Naive thymus-derived CD4-positive, alpha-beta T cell (primary cell): ENCODE data around the gene DNM3. TPM values are rescaled to one million over a fixed set of nuclear protein-coding genes. Genes with fewer than 3 reads are reported as not detected.

ENCODE experiments used
- ATAC-seq: fragments of 150-1000 bp; cut with Tn5 transposase; 2 replicates; pipeline ENCODE4 v1.10.0; 2021; ENCODE audit warnings: mild to moderate bottlenecking, moderate library complexity
- CTCF ChIA-PET: fragments of 350-600 bp; sonication (Branson Sonifier 250); formaldehyde crosslinking; loops from one replicate; lab custom pipeline; 2021; ENCODE audit warnings: antibody characterized with exemption; lab: Charles Lee
- POLR2A ChIA-PET: fragments of 350-600 bp; sonication (Branson Sonifier 250); formaldehyde crosslinking; loops from one replicate; lab custom pipeline; 2021; ENCODE audit warnings: antibody characterized with exemption, inconsistent platforms; lab: Charles Lee
- DNase-seq, 9 donors: peaks; one replicate each; pipeline versions ENCODE4 v3.0.0 to v3.0.0-alpha.2; 2020 to 2022; ENCODE audit warnings: mixed read lengths in 1 of 9
- H3K27ac ChIP-seq: one replicate; pipeline ENCODE4 v1.7.0; 2013; ENCODE audit warnings: mild to moderate bottlenecking, low read depth, low read length, moderate library complexity
- H3K27me3 ChIP-seq, 2 donors: one replicate each; pipeline ENCODE4 v1.7.0; 2013; ENCODE audit warnings: low read length in 2 of 2, mild to moderate bottlenecking in 2 of 2, moderate library complexity in 2 of 2; ENCODE audit not compliant: control insufficient read depth in 2 of 2, insufficient read depth in 2 of 2
- H3K36me3 ChIP-seq, 3 experiments: 1 replicate in 2 of 3; 2 replicates in 1 of 3; pipeline ENCODE4 v1.7.0; 2013; ENCODE audit warnings: low read length in 3 of 3, mild to moderate bottlenecking in 3 of 3, moderate library complexity in 1 of 3; ENCODE audit not compliant: insufficient read depth in 3 of 3, control insufficient read depth in 2 of 3
- H3K4me1 ChIP-seq, 2 donors: one replicate each; pipeline ENCODE4 v1.7.0; 2013; ENCODE audit warnings: low read length in 2 of 2, mild to moderate bottlenecking in 2 of 2, moderate library complexity in 1 of 2; ENCODE audit not compliant: control insufficient read depth in 2 of 2, insufficient read depth in 2 of 2
- H3K4me3 ChIP-seq: 2 replicates; pipeline ENCODE4 v1.7.0; 2013; ENCODE audit warnings: mild to moderate bottlenecking, low read length
- H3K9me3 ChIP-seq, 3 experiments: 1 replicate in 2 of 3; 2 replicates in 1 of 3; pipeline ENCODE4 v1.7.0; 2013; ENCODE audit warnings: low read length in 3 of 3; ENCODE audit not compliant: control insufficient read depth in 2 of 3
- H3K27ac Mint-ChIP-seq, 9 donors: one replicate each; pipeline ENCODE4 v1.8.0; 2020 to 2022; ENCODE audit warnings: mixed read lengths in 9 of 9, mild to moderate bottlenecking in 8 of 9, moderate library complexity in 5 of 9, inconsistent platforms in 2 of 9
- H3K27me3 Mint-ChIP-seq, 5 donors: one replicate each; pipeline ENCODE4 v1.8.0; 2021 to 2022; ENCODE audit warnings: mixed read lengths in 5 of 5, mild to moderate bottlenecking in 1 of 5
- H3K36me3 Mint-ChIP-seq, 5 donors: one replicate each; pipeline ENCODE4 v1.8.0; 2020 to 2022; ENCODE audit warnings: mixed read lengths in 5 of 5, mild to moderate bottlenecking in 3 of 5, inconsistent platforms in 1 of 5
- H3K4me1 Mint-ChIP-seq, 7 donors: one replicate each; pipeline ENCODE4 v1.8.0; 2020 to 2022; ENCODE audit warnings: mixed read lengths in 7 of 7, mild to moderate bottlenecking in 3 of 7, inconsistent platforms in 1 of 7
- H3K4me3 Mint-ChIP-seq, 10 donors: one replicate each; pipeline ENCODE4 v1.8.0; 2020 to 2022; ENCODE audit warnings: mild to moderate bottlenecking in 10 of 10, mixed read lengths in 10 of 10, moderate library complexity in 6 of 10, inconsistent platforms in 2 of 10
- H3K9me3 Mint-ChIP-seq, 11 donors: one replicate each; pipeline ENCODE4 v1.8.0; 2020 to 2022; ENCODE audit warnings: mixed read lengths in 11 of 11, mild to moderate bottlenecking in 4 of 11, inconsistent platforms in 1 of 11, moderate library complexity in 1 of 11
- intact Hi-C, 2 donors: fragments of 100-400 bp; cut with micrococcal nuclease; formaldehyde crosslinking; loops; one replicate each; pipeline ENCODE4 v1.15.1; 2023
- polyA plus RNA-seq, 2 donors: library from polyadenylated mRNA; unstranded; fragments of 300-500 nt; fragmentation: Illumina TruSeq; gene quantifications; one replicate each; pipeline ENCODE4 v1.2.3, GENCODE V29; 2021
- total RNA-seq, 6 experiments: library from RNA in 5 of 6; stranded (reverse) in 5 of 6; gene quantifications; 1 replicate in 5 of 6; 2 replicates in 1 of 6; pipeline ENCODE4 v1.2.3 and lab custom pipeline; 2021 to 2026

Gene DNM3
- total and polyA plus RNA-seq, 7 experiments from 2014 or later, result 1.2 to 2.5 (median 2.0) TPM

GRCh38 chr1:172350856-172351255 is 509.6 kb downstream of the DNM3 start:
- peaks cover 0 to 6% (median 0%) of the 10 kb centered on the region in 3 experiments for H3K9me3 ChIP-seq
- DNase-seq, result no peak
- no peaks in the 10 kb centered on the region for H3K27me3 ChIP-seq
- no peak overlapping the region for H3K4me3 ChIP-seq
- H3K27ac ChIP-seq, result no peak overlapping the region
- ChIA-PET CTCF (no interaction called here), POLR2A (interaction anchor here (0.8 kb wide), 1 partner anchor 43 kb away, joined by 3 read pairs; no protein-coding TSS in a partner anchor)
- Mint-ChIP-seq H3K27ac (no peak overlapping the region), H3K36me3 (peaks cover 6 to 29% (median 10%) of the 10 kb centered on the region in 5 donors), H3K27me3 (no peaks in the 10 kb centered on the region), H3K4me3 (no peak overlapping the region), H3K9me3 (peaks cover 3 to 25% (median 12%) of the 10 kb centered on the region in 11 donors), H3K4me1 (peaks cover 6 to 20% (median 8%) of the 10 kb centered on the region in 7 donors)
- H3K4me1 ChIP-seq, result peaks cover 0 to 6% of the 10 kb centered on the region in 2 donors
- H3K36me3 ChIP-seq, result no peaks in the 10 kb centered on the region
- intact Hi-C loops, result loop anchor here in 1 of 2 donors (10.0 kb wide), 1 partner anchor 166 kb away; no protein-coding TSS in a partner anchor
- no peak for ATAC-seq

GRCh38 chr1:172351346-172351745 is 510.0 kb downstream of the DNM3 start:
- no peaks in the 10 kb centered on the region for H3K27me3 Mint-ChIP-seq
- H3K27me3 ChIP-seq, result no peaks in the 10 kb centered on the region
- H3K4me3 ChIP-seq, result no peak overlapping the region
- H3K27ac ChIP-seq, result no peak overlapping the region
- intact Hi-C loops, result loop anchor here in 1 of 2 donors (10.0 kb wide), 1 partner anchor 167 kb away; no protein-coding TSS in a partner anchor
- no peak overlapping the region for H3K4me3 Mint-ChIP-seq
- no peaks in the 10 kb centered on the region for H3K36me3 ChIP-seq
- H3K9me3 Mint-ChIP-seq, result peaks cover under 1 to 20% (median 9%) of the 10 kb centered on the region in 11 donors
- no peak overlapping the region for H3K27ac Mint-ChIP-seq
- H3K36me3 Mint-ChIP-seq, result peaks cover 2 to 26% (median 7%) of the 10 kb centered on the region in 5 donors
- ATAC-seq (no peak), DNase-seq (no peak)
- peaks cover 0 to 6% of the 10 kb centered on the region in 2 donors for H3K4me1 ChIP-seq
- H3K9me3 ChIP-seq, result peaks cover 0 to 6% (median 0%) of the 10 kb centered on the region in 3 experiments
- peaks cover 6 to 21% (median 9%) of the 10 kb centered on the region in 7 donors for H3K4me1 Mint-ChIP-seq
- ChIA-PET CTCF (no interaction called here), POLR2A (no interaction called here)

GRCh38 chr1:172351754-172352161 is 510.5 kb downstream of the DNM3 start:
- Histone ChIP-seq H3K27ac (no peak overlapping the region), H3K36me3 (no peaks in the 10 kb centered on the region), H3K9me3 (peaks cover 0 to 6% (median 0%) of the 10 kb centered on the region in 3 experiments), H3K4me3 (no peak overlapping the region), H3K27me3 (no peaks in the 10 kb centered on the region), H3K4me1 (peaks cover 0 to 6% of the 10 kb centered on the region in 2 donors)
- H3K9me3 Mint-ChIP-seq, result peaks cover 0 to 16% (median 8%) of the 10 kb centered on the region in 11 donors
- ChIA-PET POLR2A (no interaction called here), CTCF (no interaction called here)
- DNase-seq (no peak), ATAC-seq (no peak)
- H3K4me3 Mint-ChIP-seq, result no peak overlapping the region
- intact Hi-C loops, result loop anchor here in 1 of 2 donors (10.0 kb wide), 1 partner anchor 167 kb away; no protein-coding TSS in a partner anchor
- no peak overlapping the region for H3K27ac Mint-ChIP-seq
- H3K4me1 Mint-ChIP-seq, result peaks cover 8 to 25% (median 10%) of the 10 kb centered on the region in 7 donors
- H3K36me3 Mint-ChIP-seq, result peaks cover 0 to 23% (median 7%) of the 10 kb centered on the region in 5 donors
- no peaks in the 10 kb centered on the region for H3K27me3 Mint-ChIP-seq

- H3K27ac ChIP-seq, result no peak overlapping the region
- peaks cover 0 to 10% (median 3%) of the 10 kb centered on the region in 11 donors for H3K9me3 Mint-ChIP-seq
- ChIA-PET CTCF (no interaction called here), POLR2A (no interaction called here)
- H3K27ac Mint-ChIP-seq, result no peak overlapping the region
- peaks cover 8 to 31% (median 14%) of the 10 kb centered on the region in 7 donors for H3K4me1 Mint-ChIP-seq
- no peaks in the 10 kb centered on the region for H3K36me3 ChIP-seq
- H3K9me3 ChIP-seq, result peaks cover 0 to 3% (median 0%) of the 10 kb centered on the region in 3 experiments
- DNase-seq, result no peak
- H3K36me3 Mint-ChIP-seq, result peaks cover 0 to 17% (median 2%) of the 10 kb centered on the region in 5 donors
- intact Hi-C loops, result loop anchor here in 1 of 2 donors (10.0 kb wide), 1 partner anchor 168 kb away; no protein-coding TSS in a partner anchor
- H3K27me3 ChIP-seq, result no peaks in the 10 kb centered on the region
- H3K4me3 ChIP-seq, result no peak overlapping the region
- peaks cover 0 to 9% of the 10 kb centered on the region in 2 donors for H3K4me1 ChIP-seq
- H3K27me3 Mint-ChIP-seq, result no peaks in the 10 kb centered on the region
- no peak overlapping the region for H3K4me3 Mint-ChIP-seq
- ATAC-seq, result no peak
These were observed 511.1 kb downstream of the DNM3 start for GRCh38 chr1:172352435-172352834.

GRCh38 chr1:172354291-172355274 is 513.3 kb downstream of the DNM3 start:
- H3K4me3 Mint-ChIP-seq, result no peak overlapping the region

GRCh38 chr1:172356620-172357019 is 515.3 kb downstream of the DNM3 start:
- peak overlapping the region in 1 of 10 donors; percentile 22 for H3K4me3 Mint-ChIP-seq

More at GRCh38 chr1:172354291-172355274, 513.3 kb downstream of the DNM3 start:
- Mint-ChIP-seq H3K4me1 (peaks cover 8 to 53% (median 34%) of the 10 kb centered on the region in 7 donors), H3K27ac (peak overlapping the region in 2 of 9 donors; percentile 54 to 72), H3K36me3 (peaks cover 0 to 9% (median 0%) of the 10 kb centered on the region in 5 donors), H3K27me3 (no peaks in the 10 kb centered on the region), H3K9me3 (peaks cover 0 to 5% (median 0%) of the 10 kb centered on the region in 11 donors)
- Histone ChIP-seq H3K36me3 (no peaks in the 10 kb centered on the region), H3K27me3 (no peaks in the 10 kb centered on the region), H3K4me3 (no peak overlapping the region), H3K4me1 (peaks cover 19 to 29% of the 10 kb centered on the region in 2 donors), H3K27ac (no peak overlapping the region), H3K9me3 (no peaks in the 10 kb centered on the region)
- DNase-seq (no peak), ATAC-seq (no peak)
- POLR2A ChIA-PET, result interaction anchor here (0.9 to 1.6 kb wide), 3 partner anchors 11 to 26 kb away, joined by 3 read pairs; no protein-coding TSS in a partner anchor
- intact Hi-C loops, result loop anchor here in 1 of 2 donors (10.0 kb wide), 1 partner anchor 170 kb away; no protein-coding TSS in a partner anchor
- CTCF ChIA-PET, result no interaction called here

More at GRCh38 chr1:172356620-172357019, 515.3 kb downstream of the DNM3 start:
- no peak for DNase-seq
- Histone ChIP-seq H3K4me3 (no peak overlapping the region), H3K27ac (no peak overlapping the region), H3K9me3 (no peaks in the 10 kb centered on the region), H3K27me3 (no peaks in the 10 kb centered on the region), H3K4me1 (peaks cover 25 to 46% of the 10 kb centered on the region in 2 donors), H3K36me3 (no peaks in the 10 kb centered on the region)
- ChIA-PET POLR2A (interaction anchor here (0.6 kb wide), 1 partner anchor 49 kb away, joined by 4 read pairs; no protein-coding TSS in a partner anchor), CTCF (no interaction called here)
- Mint-ChIP-seq H3K27ac (peak overlapping the region in 5 of 9 donors; percentile 0 to 93 (median 67)), H3K4me1 (peaks cover 8 to 56% (median 34%) of the 10 kb centered on the region in 7 donors), H3K27me3 (no peaks in the 10 kb centered on the region), H3K36me3 (peaks cover 0 to 5% (median 0%) of the 10 kb centered on the region in 5 donors), H3K9me3 (peaks cover 0 to 2% (median 0%) of the 10 kb centered on the region in 11 donors)
- intact Hi-C loops, result loop anchor here in 1 of 2 donors (10.0 kb wide), 1 partner anchor 172 kb away; no protein-coding TSS in a partner anchor
- no peak for ATAC-seq
